HG02642 (cell line): ENCODE measurements around the gene CWC27.
"Not testable (repeated sequence)": the region's sequence is repeated elsewhere in the genome, so short reads cannot be mapped to it uniquely, and the experiment has no call there.

Experiments
- ATAC-seq: cut with Tn5 transposase; IDR thresholded peaks from one replicate; pipeline ENCODE4 v1.9.1; 2021; ENCODE audit warnings: mild to moderate bottlenecking; ENCODE audit not compliant: unreplicated experiment, poor library complexity

CWC27 gene

DNA sequence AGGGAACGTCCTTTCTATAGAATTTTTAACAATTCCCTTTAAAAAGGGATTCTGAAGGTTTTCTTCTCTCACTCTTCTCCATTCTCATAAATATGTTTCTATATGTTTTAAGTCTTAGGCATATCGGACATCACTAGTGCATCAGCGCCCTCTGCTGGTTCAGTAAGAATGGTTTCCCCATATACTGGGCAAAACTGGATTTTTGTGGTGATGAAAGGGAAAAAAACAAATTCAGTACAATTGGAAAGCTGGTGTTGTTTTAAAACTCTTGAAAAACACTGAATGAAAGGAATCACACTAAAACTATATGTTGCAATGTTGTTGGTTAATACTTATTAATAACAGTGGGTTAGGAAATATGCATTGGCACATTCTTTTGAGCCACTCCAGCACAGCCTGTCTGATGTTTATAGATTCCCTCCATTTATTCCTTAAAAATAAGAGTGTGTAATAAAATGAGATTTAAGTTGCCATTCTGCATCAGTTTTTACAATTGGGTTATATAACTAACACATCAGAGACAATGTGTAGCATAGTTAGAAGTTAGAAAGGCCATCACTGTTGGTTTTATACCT, 15.8 kb downstream of the CWC27 start:
- peak; percentile 89 for ATAC-seq

DNA sequence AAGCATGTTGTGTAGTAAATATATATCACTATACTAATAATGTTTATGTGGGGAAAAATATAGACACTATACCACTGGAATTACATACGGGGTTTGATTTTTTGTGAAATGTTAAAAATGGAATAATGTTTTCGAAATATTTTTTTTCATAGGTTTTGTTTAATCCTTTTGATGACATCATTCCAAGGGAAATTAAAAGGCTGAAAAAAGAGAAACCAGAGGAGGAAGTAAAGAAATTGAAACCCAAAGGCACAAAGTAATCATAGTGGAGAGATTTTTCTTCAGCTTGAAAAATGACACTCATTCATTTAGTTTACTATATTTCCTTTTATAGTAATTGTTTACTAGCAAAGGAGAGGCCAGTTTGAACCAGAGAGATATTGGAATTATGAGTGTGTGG, 17.6 kb downstream of the CWC27 start:
- no peak for ATAC-seq

- ATAC-seq, result no peak
Observed at GRCh38 chr5:64788156-64788555, 19.4 kb downstream of the CWC27 start.

DNA sequence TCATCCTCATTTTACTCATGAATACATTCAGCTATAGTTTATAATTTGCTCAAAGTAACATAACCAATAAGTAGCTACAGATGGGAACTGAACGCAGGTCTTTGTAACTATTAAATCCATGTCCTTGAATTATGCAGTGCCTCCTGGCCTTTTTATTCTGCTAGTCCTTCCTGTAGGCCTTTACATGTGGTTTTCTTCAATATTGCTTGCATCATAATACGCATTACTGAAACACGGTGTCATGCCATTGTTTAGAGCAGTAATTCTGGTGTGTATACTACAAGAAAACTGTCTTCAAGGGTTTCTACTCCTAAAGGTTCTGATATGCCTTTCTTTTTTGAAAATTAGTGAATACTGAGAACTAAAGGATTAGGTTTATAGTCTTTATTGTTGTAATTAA, 20.7 kb downstream of the CWC27 start:
- ATAC-seq, result no peak

DNA sequence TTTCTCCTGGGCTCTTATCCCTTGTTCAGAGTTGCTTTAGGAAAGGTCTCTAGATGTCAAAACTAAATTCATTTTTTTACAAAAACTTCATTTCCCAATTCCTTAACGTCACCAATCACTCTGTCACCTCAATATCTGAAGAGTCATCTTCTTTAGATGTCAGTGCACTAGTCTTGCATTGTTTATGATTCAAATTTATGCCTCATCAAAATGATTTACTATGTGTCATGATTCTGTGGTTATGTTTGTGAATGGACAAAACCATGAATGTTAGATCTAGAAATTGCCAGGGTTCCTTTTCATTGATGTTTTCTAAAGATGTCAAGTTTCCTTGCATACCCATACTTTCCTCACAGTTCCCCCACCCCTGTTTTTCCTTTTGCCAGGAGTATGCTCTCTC, 21.5 kb downstream of the CWC27 start:
- no peak for ATAC-seq

DNA sequence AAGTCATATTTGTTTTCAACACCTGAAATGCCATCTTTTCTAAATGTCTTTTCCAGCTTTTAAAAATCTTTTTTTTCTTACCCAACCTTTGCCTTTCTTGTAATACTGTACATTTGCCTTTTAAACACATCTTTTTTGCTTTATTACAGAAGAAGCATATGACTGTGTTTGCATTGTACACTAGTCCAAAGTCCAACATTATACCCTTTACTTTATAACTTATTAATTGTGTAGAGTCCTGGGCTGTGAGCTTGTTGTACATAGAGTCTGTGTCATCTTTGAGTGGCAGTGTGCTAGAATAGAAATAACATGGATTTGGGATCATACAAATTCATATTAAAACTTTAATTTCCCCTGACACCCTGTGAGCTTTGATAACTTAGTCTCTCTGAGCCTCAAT, 23.7 kb downstream of the CWC27 start:
- ATAC-seq, result no peak

DNA sequence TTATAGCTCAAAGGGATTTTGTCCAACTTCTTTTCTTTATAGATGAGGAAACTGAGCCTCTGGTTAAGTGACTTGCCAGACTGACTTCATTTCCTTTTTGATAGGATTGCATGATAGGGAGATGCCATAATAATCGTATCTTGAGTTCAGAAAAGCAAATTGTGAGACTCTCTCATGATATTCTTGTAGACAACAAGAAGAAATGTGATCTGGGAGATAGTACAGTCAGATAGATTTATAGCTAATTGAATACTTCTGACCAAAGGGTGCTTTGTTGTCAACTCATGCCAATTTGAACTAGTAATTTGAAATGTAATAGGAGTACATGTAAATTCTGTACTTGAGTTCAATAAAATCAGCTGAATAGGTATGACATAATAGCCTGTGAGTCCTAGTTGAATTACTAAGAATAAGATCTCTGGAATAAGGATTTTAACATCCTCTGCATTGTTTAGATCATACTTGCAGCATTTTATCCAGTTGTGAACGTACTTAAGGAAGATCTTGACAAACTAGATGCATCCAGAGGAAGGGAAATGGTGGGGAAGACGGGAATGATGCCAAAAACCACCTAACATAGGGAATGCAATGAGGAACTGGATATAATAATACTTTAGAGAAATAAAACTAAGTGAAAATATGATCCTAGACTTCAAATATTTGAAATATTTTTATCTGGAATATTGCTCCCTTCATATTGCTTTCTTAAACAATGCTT, 25.5 kb downstream of the CWC27 start:
- ATAC-seq, result no peak

- no peak for ATAC-seq
Observed at GRCh38 chr5:64796301-64796700, 27.6 kb downstream of the CWC27 start.

GRCh38 chr5:64800926-64801325, 32.2 kb downstream of the CWC27 start:
- ATAC-seq, result no peak

DNA sequence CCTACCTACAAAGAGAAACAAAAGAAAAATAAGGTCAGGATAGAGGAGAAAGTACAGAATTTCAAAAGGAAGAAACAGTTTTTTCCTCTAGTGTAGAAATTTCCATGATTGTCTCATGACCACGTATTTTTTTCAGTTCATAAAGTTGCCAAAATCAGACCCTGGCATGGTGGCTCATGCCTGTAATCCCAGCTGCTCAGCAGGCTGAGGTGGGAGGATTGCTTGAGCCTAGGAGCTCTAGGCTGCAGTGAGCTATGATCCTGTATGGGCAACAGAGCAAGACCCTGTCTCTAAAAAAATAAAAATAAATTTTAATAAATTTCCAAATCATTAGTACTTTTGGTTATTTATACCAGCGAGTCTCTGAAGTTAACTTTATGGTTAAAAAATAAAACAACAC, 37.8 kb downstream of the CWC27 start:
- no peak for ATAC-seq

- ATAC-seq, result no peak
Observed at GRCh38 chr5:64807520-64807919, 38.8 kb downstream of the CWC27 start.

DNA sequence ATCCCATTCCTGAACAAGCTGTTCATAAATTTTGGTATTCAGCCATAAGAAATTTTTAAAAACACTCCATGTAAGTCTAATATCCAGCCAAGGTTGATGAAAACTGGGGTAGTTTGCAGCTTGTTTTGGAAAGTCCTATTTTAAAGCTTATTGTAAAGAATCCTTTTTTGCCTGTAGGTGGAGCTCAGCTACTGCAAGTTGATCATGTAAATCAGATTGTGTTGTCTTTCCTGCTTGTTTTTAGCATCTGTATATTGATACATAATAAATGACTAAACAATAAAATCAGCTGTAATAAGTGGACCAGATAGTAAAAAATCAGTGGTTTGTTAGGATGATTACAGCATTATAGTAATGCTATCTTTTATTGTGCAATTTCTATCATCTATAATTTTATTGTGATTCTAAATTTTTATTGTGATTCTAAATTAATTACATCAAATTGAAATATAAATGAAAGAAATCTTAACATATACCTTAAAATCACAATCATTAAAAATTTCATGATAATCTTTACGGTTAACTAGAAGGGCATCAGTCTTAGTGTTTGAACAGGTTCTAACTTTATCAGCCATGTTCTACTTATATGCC, 42.4 kb downstream of the CWC27 start:
- no peak for ATAC-seq

- ATAC-seq, result peak; percentile 97
Observed at GRCh38 chr5:64814073-64814472, 45.3 kb downstream of the CWC27 start.

DNA sequence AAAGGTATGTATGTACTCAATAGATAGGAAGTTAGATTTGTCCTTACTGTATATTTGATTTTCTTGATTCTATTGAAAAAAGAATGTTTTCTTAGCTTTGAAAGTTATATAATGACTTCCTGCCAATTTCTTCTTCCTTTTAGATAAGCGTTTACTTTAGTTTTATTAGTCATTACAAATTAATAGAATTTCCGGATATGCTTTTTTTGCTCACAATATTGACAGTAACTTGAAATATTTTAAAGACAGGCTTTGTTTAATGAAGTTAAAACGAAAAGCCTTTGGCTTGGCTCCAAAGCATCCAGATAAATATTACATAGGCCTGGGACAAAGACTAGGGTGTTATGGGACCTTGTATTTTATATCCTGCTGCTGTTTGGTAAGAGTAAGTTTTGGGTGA, 49.5 kb downstream of the CWC27 start:
- no peak for ATAC-seq

- not testable (repeated sequence) for ATAC-seq
Observed at GRCh38 chr5:64819345-64819744, 50.6 kb downstream of the CWC27 start.

- no peak for ATAC-seq
Observed at GRCh38 chr5:64822320-64822719, 53.6 kb downstream of the CWC27 start.

DNA sequence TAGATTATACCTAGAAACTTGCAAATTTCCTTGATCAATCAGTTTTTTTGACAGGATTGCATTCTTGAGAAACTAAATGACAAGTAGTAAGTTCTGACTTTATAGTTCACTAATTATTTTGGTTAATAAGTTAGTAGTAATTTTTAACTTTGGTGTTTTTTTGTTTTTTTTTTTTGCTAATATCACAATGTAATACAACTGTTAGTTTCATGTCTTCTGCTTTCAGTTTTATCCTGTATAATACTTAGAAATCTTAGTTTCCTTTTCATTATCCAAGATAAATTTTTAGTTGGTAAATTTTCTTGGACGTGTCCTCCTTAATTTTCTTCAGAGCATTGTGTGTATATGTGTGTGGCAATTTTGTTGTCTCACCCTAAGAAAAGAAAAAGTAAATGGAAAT, 57.8 kb downstream of the CWC27 start:
- no peak for ATAC-seq

- ATAC-seq, result no peak
Observed at GRCh38 chr5:64827703-64828102, 59.0 kb downstream of the CWC27 start.

DNA sequence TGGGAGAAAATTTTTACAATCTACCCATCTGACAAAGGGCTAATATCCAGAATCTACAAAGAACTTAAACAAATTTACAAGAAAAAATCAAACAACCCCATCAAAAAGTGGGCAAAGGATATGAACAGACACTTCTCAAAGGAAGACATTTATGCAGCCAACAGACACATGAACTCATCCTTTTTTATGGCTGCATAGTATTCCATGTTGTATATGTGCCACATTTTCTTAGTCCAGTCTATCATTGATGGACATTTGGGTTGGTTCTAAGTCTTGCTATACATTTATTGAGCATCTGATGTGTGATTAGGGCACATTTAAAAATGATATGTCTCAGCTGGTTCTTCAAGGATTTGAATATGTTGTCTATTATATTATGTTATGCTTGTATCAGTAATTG, 61.9 kb downstream of the CWC27 start:
- ATAC-seq, result not testable (repeated sequence)

DNA sequence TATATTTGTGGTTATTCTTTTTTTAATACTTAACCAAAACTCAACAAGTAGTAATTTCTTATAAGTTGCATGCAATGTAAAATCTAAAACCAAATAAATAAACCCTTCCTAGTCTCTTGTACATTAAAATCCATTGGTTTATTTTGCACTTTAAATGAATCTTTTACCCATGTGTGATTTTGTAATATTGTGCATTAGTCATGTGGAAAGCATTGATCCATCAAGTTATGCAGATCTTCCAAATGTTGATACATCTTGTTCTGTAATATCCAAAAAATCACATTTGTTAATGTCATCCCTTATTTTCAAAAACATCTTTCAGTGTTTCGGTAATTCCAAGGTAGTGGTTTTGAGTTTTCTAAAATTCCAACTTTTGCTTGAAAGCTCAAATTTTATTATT, 63.3 kb downstream of the CWC27 start:
- ATAC-seq, result no peak

DNA sequence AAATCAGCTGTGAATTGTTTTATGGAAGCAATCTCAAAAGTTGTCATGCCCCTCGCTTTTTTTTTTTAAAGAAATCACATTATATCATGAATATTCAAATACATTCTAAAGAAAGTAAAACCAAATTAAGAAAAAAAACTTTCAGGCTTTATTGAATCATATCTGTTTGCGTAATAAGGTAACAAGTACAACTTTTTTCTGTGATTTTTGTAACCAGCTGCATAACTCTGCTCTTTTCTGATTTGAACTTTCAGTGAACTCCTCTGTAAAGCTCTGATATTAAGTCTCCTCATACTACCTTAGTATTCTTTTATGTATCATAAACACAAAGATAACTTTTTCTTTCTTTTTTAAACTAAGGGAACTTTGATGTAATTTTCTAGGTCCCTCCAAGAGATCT, 65.3 kb downstream of the CWC27 start:
- ATAC-seq, result no peak

DNA sequence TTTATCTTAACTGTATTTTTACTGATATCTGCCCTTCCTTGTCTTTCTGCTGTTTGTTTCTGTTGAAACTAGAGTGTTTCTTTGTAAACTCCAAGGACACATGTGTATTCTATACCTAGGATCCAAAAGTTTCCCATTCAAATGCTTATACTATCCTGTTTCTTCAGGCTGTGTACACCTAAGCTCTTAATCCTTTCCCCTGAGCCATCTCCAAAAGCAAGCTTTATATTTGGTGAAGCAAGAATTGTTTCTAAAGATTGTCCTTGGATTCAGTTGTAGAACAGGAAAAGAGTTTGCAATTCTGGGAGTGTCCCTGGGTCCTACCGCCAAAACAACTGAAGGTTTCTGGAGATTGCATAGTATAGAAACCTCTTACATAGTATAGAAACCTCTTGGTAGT, 65.9 kb downstream of the CWC27 start:
- ATAC-seq, result no peak
